NCI-H510A (cell line): ENCODE measurements around the gene CKAP2L.
"Not testable (repeated sequence)": the region's sequence is repeated elsewhere in the genome, so short reads cannot be mapped to it uniquely, and the experiment has no call there.

Experiments used
- DNase-seq: peaks from one replicate; lab custom pipeline; 2025; lab: John Stamatoyannopoulos, UW

Gene CKAP2L

GRCh38 chr2:112706947-112707346, 57.5 kb downstream of the CKAP2L start:
- DNase-seq: not testable (repeated sequence)

GRCh38 chr2:112706170-112706664, 58.2 kb downstream of the CKAP2L start:
- DNase-seq: no peak

GRCh38 chr2:112705575-112705974, 58.8 kb downstream of the CKAP2L start:
- DNase-seq: no peak

GRCh38 chr2:112703684-112704083, 60.7 kb downstream of the CKAP2L start:
- DNase-seq: no peak

- DNase-seq: no peak
These were observed 63.4 kb downstream of the CKAP2L start for GRCh38 chr2:112701052-112701451.

DNA sequence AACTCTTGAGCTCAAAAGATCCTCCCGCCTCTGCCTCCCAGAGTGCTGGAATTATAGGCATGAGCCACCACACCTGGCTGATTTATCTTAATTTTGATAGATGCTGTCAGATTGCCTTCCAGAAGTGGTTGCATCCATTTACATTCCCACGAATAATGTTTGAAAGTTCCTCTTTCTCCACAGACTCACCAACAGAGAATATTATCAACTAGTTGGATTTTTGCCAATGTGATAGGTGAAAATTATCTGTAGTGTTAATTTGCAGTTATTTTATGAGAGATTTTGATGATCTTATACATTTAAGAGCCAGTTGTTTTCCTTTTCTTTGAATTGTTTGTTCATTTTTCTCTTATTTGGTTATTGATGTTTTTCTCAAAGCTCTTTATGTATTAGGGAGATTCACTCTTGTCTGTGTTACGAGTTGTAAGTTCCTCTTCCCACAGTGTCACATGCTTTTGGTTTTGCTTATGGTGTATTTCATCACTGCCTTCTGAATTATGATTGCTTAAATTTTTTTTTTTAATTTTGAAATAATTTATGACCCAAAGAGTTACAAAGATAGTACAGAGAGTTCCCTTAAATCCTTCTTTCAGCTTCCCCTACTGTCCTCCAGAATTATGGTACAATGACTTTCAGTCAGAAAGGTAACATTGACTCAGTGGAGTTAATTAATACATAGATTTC, 64.3 kb downstream of the CKAP2L start:
- no peak for DNase-seq

DNA sequence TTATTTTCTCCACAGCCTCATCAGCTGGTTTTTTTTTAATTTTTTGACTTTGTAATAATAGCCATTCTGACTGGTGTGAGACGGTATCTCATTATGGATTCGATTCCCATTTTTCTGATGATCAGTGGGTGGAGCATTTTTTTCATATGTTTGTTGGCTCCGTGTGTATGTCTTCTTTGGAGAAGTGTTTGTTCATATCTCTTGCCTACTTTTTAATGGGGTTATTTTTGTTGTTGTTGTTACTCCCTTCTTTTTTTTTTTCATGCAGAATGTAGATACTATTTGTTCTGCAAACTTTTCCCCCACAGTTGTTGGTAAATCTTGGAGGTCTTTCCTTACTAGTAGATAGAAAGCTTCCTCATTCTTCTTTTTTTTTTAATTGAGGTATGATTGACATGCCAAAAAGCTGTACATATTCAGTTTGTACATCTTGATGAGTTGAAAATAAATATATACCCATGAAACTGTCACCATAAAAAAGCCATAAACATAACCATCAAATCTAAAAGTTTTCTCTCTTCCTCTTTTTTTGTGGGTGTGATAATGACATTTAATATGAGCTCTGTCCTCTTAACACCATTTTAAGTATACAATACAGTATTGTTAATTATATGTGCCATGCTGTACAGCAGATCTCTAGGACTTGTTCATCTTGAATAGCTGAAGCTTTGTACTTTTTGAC, 65.4 kb downstream of the CKAP2L start:
- DNase-seq: no peak

- DNase-seq: no peak
These were observed 70.2 kb downstream of the CKAP2L start for GRCh38 chr2:112694182-112694581.

DNA sequence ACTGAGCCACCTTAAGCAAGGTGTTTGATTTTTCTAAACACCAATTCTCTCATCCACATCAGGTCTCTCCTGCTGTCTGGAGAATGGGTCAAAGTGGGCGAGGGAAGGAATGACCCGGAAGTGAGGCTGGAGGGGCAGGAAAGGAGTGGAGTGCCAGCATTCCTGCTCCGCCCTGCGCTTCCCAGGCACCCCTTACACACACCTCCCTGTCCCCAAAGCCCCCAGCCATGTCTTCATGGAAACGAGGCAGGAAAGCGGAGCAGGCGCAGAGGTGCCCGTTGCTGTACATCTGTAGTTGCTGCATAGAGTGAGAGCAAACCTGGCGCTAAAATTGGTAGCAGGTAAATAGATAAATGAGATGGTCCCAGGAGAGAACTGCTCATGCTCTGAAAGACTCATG, 70.8 kb downstream of the CKAP2L start:
- no peak for DNase-seq

- DNase-seq: no peak
These were observed 71.5 kb downstream of the CKAP2L start for GRCh38 chr2:112692918-112693317.

DNA sequence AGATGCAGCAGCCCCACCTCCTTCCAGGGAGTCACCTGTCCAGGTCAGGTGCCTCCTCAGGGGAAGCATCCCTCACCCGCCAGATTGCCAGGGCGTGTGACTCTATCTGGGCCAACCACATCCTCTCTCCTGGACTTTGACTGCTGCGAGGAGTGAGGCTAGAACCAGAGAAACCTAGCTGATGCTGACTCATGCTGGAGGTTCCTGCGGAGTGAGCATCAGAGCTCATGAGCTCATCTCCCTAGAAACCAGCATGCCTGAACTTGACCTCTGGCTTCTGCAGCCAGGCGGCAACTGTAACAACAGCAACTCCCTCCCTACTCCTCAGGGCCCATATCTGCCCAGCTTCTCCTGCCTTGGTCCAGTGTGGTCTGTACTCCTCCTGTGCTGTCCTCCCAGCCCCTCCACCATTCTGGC, 71.9 kb downstream of the CKAP2L start:
- DNase-seq: peak; percentile 81

- no peak for DNase-seq
These were observed 72.5 kb downstream of the CKAP2L start for GRCh38 chr2:112691881-112692281.

DNA sequence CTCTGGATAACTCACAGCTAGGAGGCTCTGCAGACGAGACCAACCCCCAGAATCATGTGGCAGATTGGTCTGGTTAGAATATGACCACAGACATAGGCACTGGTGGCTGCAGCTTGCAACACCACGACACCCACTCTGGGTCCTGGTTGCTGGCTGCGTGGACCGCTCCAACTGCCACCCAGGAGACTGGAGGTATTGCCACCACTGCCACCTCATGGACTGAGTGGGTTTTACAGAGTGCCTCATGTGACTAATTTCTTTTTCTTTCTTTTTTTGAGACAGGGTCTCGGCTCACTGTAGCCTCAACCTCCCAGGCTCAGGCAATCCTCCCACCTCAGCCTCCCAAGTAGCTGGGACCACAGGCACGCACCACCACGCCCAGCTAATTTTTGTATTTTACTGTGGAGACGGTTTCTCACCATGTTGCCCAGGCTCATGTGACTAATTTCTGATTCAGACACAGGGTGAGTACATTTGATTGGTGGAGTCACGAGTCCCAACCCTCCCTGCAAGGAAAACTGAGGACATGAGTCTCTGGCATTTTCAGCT, 73.5 kb downstream of the CKAP2L start:
- no peak for DNase-seq

DNA sequence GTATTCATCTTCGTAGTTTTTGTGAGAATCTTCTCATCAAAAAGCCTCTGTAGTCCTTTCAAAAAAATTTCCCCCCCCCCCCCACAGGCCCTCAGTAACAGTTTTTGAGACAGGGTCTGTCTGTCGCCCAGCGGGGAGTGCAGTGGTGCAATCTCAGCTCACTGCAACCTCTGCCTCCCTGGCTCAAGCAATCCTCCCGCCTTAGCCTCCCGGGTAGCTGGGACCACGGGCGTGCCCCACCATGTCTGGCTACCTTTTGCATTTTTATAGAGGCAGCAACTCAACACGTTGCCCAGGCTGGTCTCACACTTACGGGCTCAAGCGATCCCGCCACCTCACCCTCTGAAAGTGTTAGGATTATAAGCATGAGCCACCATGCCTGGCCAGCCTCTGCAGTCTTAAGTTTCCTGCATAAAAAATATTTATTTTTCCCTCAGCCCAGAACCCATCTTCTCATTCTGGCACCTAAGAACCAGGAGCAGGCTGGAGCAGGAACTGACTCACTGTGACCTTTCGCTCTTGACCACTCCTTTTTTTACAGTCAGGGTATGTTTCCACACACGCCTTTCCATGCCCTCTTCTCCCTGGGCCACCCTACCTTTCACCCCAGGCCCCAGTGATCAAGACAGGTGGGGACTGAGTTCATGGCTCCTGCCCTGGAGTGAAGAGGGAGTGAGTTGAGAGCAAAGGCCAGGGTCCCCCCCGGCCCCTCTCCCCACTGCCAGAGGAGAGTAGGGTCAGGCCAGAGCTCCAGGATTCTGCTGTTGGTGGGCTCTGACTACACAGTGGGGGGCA, 76.1 kb downstream of the CKAP2L start:
- DNase-seq: no peak

- no peak for DNase-seq
These were observed 76.9 kb downstream of the CKAP2L start for GRCh38 chr2:112687522-112687921.
